HEK293T (cell line): ENCODE measurements around the gene MRPS10.

Experiments
- BHLHE40 ChIP-seq: fragments of 450-650 bp; IDR thresholded peaks from 2 replicates; pipeline ENCODE4 v1.6.1; 2016; ENCODE audit warnings: mild to moderate bottlenecking, moderate library complexity, borderline replicate concordance
- CTBP1 ChIP-seq: fragments of 450-650 bp; IDR thresholded peaks from 2 replicates; pipeline ENCODE4 v1.6.1; 2016; ENCODE audit warnings: borderline replicate concordance
- ELF4 ChIP-seq: fragments of 450-650 bp; IDR thresholded peaks from 2 replicates; pipeline ENCODE4 v1.6.1; 2017; ENCODE audit warnings: antibody characterized with exemption
- FOXA1 ChIP-seq: fragments of 450-650 bp; IDR thresholded peaks from 2 replicates; pipeline ENCODE4 v1.6.1; 2016; ENCODE audit warnings: mild to moderate bottlenecking
- FOXM1 ChIP-seq: fragments of 450-650 bp; IDR thresholded peaks from 2 replicates; pipeline ENCODE4 v1.6.1; 2017; ENCODE audit warnings: mild to moderate bottlenecking, borderline replicate concordance
- L3MBTL2 ChIP-seq: fragments of 450-650 bp; conservative IDR thresholded peaks from 2 replicates; pipeline ENCODE4 v1.6.1; 2016; ENCODE audit warnings: mild to moderate bottlenecking
- NFRKB ChIP-seq: fragments of 450-650 bp; IDR thresholded peaks from 2 replicates; pipeline ENCODE4 v1.6.1; 2016; ENCODE audit warnings: mild to moderate bottlenecking, moderate library complexity
- SP1 ChIP-seq: fragments of 450-650 bp; IDR thresholded peaks from 2 replicates; pipeline ENCODE4 v1.6.1; 2017
- SUZ12 ChIP-seq: fragments of 450-650 bp; IDR thresholded peaks from 2 replicates; pipeline ENCODE4 v1.6.1; 2016; ENCODE audit warnings: mild to moderate bottlenecking
- TARDBP ChIP-seq: fragments of 450-650 bp; IDR thresholded peaks from 2 replicates; pipeline ENCODE4 v1.6.1; 2016
- ZNF384 ChIP-seq: fragments of 450-650 bp; IDR thresholded peaks from 2 replicates; pipeline ENCODE4 v1.6.1; 2016

- TF ChIP-seq NFRKB (no peak), FOXA1 (no peak), ZNF384 (no peak), FOXM1 (no peak), BHLHE40 (no peak), TARDBP (no peak), SUZ12 (no peak), CTBP1 (no peak), SP1 (no peak), ELF4 (no peak), L3MBTL2 (no peak)
These were observed 23.6 kb downstream of the MRPS10 start for GRCh38 chr6:42194056-42194455.
